NCI-H524 treated with DMSO at 0.1 percent for 48 hours (cell line): ENCODE data around the gene BEX5.
"Not testable (repeated sequence)": the region's sequence is repeated elsewhere in the genome, so short reads cannot be mapped to it uniquely, and the experiment has no call there.

Source experiments
- DNase-seq: peaks from one replicate; lab custom pipeline; 2025; lab: John Stamatoyannopoulos, UW

Gene BEX5

DNA sequence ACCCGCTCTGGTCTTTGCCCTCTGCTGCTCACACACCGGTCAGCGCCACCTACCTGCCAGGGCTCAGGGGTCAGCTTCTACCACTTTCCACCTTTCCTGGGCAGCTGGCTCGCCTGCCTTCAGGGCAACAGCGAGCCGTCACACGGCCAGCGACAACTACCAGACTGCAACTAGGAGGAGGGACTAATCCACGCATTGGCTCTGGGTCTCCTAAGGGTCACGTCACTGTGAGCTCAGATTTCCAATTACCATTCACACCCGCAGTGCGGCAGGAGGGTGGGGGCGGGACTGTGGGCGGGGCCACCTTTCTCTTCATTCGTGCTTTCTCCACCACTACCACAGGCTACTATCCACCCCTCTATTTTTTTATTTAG is at the start of gene BEX5:
Gene BEX5 (minus strand): TSS at position 172 of the 374 bp plus-strand sequence. CDS start 1,712 bp downstream, outside the sequence.
- peak; percentile 72 for DNase-seq

DNA sequence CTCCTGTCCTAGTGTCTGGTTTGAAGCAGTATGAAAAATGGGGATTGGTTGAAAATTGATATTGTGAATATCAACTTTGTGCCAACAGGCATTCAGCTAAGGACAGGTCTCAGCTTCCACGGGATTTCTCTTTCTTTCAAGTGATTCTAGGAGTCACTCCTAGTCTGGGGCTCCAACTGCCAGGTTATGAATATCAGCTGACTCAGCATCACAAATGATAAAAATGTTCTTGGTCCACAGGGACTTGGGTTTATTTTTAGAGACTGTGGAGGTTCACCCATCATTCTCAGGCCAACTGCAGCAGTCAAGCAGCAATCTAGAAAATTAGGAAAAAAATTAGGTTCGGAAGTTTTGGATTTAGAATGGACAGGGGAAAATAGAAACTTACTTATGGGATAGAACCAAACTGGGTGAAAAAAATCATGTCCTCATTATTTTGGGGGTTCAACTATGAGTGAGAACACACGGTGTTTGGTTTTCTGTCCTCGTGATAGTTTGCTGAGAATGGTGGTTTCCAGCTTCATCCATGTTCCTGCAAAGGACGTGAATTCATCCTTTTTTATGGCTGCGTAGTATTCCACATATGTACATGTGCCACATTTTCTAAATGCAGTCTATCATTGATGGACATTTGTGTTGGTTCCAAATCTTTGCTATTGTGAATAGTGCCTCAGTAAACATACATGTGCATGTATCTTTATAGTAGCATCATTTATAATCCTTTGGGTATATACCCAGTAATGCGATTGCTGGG is 30.4 kb upstream of the BEX5 start:
- no peak for DNase-seq

DNA sequence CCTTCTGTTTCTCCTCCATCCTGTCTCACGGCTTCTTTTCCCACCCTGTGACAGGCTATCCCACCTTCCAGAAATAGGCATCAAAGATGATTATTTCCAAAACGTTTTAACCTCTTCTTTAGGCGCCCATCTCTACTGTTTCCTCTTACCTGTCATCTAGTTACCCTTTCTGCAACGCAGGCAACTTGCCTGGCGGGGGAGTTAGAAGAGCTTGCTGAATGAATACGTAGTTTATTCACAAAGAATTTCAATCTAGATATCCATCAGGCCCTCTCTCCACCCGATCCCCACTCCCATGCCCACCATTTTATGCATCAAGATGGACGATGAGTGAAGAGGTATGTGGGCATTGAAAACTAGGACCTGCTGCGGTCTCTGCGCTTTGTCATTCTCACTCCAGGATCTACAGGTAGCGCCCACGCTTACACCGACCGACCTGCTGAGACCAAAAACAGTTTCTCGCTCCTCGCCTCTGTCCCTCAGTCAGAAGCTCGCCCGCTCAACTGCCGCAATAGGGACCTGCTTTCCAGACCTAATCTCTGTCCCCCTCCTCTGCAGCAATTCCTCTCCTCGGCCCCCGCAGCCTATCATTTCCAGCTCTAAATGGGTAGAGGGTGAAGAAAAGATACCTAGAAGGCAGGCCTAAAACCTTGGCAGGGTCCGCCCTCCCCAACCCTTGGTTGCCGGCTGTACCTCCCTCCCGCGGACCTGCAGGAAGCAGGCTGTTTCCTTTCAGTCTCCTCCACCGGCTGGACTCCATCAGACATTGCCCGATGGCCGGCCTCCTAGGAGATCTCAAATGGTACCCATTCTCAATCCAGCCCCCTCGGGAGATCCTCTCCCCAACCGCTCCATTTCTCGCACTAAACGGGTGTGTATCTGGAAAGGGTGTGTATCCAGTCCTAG is 624 bp downstream of the BEX5 start:
- DNase-seq, result peak; percentile 2

DNA sequence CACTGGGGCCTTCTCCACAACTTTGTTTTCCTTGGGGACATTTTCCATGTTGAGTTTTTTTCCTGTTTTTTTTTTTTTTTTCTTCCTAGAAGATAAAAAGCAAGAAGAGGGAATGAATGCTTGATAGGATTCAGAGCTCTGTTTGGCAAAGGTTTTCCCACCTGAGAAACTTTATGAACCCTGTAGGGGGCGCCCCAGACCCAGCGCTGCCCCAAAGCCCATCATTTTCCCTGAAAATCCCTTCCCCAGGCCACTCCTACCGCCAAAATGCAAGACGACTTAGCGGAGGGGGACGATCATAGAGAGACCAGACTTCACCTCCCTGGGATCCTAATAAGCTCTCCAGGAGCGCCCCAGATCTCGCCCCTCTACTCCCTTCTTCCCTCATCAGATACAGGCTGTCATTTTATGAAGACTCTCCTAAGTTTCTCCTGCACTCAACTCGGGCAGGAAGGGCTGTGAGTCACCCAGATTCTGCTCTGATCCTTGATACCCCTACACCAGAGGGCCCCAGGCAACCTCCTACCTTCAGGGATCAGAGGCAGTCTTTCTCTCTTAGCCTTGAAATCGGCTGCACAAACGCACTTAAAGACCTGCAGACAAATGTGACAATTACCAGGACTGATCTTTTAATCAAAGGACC is 1.4 kb downstream of the BEX5 start:
- DNase-seq, result peak; percentile 6

DNA sequence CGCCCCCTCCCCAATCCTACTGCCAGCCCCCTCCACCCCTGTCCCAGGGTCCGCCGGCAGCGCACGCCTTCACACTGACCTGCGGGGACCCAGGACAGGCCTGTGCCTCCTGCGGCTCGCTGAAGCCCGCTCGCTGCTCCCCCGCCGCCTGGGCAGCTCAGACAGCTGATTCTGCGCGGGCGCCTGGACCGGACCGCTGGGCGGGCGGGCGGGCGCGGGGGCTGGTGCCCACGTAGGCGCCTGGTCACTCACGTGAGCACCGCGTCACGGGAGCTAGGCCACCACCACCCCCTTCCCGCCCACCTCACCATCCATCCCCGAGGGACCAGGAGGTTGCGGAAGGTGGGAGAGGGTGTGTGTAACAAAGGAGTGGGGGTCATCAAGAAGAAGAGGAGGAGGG is 13.5 kb downstream of the BEX5 start, which contains the start of gene TCEAL6:
Gene TCEAL6 (minus strand): TSS at position 208 of the 400 bp plus-strand sequence.
- not testable (repeated sequence) for DNase-seq

DNA sequence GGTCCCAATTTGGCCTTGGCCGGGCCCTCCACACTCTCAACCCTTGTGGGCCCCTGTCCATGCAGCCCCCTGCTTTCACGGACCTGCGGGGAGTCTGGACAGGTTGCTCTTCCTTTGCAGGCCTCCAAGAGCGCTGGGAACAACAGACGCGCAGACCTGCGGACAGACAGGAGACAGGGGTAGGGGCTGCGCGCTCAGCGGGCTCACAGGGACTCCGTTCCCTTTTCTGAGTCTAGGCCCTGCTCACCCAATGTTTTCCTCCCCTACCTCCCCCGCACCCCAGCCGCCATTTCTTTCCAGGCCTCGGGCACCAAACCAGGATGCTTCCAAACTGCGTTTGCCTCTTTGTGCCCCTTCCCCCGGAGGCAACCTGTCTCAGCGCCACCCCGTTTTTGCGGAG is 14.1 kb downstream of the BEX5 start:
- DNase-seq, result not testable (repeated sequence)

DNA sequence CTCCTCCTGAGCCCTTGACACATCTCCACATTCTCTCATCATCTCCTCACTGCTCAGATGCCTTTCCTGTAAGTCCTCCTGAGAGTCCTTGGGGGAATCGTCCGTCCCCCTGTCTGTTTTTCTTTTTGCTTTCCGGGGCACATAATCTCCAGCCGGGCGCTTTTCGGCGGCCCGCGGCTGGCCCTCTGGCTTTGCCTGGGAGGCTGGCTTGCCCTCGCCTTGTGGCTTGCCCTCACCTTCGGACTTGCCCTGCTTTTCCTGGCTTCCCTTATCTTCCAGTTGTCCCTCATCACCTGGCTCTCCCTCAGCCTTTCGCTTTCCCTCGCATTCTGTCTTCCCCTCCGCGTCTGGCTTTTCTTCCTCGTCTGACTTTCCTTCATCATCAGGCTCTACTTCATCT is 14.9 kb downstream of the BEX5 start:
- DNase-seq, result not testable (repeated sequence)

DNA sequence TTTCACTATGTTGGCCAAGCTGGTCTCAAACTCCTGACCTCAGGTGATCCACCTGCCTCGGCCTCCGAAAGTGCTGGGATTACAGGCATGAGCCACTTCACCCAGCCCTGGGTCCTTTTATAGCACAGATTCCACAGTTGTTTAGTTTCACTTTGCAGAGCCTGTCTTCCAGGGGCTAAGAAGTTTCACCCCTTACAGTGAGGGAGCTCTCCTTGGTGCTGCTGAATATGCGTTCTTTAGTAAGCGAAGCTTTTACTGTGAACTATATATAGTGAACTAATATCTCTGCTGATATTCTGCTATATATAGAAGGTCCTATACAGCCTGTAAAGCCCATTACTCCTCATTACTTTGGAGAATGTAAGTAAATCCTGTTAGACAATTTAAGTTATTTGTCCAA is 17.7 kb downstream of the BEX5 start:
- DNase-seq, result no peak

DNA sequence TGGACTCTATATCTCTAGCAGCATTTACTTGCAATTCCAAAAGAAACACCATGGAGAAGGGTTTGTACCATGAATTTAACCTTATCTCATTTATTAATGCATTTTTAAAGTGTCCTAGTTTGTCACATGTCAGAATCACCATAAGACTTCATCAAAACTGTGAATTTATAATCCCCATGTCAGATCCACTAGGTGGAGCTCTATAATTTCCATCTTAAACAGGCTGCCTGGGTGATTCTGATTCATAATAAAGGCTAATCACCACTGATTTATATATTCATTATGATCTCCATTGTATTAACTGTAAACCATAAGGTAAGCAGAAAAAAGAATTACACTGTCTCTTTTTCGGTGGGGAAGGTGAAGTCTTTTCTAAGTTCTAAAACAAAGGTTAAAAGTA is 26.3 kb downstream of the BEX5 start:
- DNase-seq, result no peak

DNA sequence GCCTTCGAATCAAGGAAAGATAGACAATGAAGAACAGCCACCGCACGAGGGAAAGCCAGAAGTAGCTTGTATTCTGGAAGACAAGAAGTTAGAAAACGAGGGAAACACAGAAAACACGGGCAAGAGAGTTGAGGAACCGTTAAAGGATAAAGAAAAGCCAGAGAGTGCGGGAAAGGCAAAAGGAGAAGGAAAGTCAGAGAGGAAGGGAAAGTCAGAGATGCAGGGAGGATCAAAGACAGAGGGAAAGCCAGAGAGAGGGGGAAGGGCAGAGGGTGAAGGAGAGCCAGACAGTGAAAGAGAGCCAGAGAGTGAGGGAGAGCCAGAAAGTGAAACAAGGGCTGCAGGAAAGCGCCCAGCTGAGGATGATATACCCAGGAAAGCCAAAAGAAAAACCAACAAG is 28.9 kb downstream of the BEX5 start:
- DNase-seq, result no peak

DNA sequence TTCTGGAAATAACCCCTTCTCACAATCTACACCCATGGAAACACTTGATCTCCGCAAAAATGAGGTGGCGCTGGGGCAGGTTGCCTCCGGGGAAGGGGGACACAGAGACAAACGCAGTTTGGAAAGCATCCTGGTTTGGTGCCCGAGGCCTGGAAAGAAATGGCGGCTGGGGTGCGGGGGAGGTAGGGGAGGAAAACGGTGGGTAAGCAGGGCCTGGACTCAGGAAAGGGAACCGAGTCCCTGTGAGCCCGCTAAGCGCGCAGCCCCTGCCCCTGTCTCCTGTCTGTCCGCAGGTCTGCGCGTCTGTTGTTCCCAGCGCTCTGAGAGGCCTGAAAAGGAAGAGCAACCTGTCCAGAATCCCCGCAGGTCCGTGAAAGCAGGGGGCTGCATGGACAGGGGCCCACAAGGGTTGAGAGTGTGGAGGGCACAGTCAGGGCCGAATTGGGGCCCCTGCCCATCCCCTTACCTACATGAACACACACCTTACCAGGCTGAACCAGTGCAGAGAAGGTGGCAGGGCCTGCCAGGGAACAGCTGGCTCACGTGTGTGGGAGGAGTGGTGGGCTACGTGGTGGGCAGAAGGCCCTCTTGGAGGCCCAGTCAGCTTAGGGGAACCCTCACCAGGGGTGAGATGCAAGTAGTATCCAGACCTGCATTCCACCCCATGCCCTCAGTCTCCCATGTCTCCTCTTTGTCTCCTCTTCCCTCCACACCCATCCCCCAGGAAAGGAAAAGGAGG is 29.5 kb downstream of the BEX5 start:
- DNase-seq, result not testable (repeated sequence)

DNA sequence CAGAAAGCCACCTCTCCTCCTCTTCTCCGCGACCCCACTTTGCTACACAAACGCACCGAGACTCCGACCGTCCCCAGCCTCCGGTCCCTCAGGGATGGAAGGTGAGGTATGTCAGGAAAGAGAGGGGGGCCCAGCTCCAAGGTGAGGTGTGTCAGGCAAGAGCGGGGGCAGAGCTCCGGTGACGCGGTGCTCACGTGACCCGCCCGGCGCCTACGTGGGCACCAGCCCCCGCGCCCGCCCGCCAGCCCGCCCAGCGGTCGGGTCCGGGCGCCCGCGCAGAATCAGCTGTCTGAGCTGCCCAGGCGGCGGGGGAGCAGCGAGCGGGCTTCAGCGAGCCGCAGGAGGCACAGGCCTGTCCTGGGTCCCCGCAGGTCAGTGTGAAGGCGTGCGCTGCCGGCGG is 30.3 kb downstream of the BEX5 start, which contains the start of gene TCEAL2:
Gene TCEAL2 (plus strand): TSS at position 244 of the 400 bp plus-strand sequence. CDS start 1,152 bp downstream, outside the sequence.
- not testable (repeated sequence) for DNase-seq

DNA sequence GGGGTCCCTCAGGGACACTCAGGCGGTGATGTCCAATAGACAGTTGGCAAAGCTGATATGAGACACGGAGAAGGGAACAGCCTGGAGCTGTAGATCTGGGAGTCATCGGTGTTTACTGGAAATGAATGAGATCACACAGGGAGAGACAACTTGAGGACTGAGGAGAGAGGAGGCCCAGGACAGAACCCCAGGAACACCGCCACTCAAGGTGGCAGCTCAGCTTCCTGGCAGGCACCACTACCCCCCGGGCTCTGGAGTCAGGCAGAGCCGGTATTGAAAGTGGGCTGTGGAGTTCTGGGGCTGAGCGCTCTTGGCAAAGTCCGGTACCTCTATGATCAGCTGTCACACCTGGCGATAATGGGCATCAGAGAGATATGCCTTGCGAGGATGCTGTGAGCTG is 30.8 kb downstream of the BEX5 start:
- DNase-seq, result not testable (repeated sequence)

DNA sequence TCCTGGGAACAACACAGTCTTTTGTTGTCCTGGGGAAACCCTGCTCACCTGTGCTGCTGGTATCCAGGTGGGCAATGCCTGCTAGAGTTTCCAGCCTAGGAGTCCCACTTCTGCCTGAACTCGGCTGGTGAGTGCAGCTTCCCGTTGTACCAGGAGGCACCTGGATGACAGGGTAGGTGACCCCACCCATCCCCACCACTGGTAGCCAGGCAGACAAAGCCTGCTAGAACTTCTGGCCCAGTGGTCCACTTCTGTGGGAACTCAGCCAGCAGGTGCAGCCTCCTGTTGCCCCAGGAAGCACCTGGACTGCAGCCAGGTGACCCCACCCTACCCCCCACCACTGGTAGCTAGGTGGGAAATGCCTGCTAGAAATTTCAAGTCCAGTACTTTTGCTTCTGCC is 40.0 kb downstream of the BEX5 start:
- no peak for DNase-seq

DNA sequence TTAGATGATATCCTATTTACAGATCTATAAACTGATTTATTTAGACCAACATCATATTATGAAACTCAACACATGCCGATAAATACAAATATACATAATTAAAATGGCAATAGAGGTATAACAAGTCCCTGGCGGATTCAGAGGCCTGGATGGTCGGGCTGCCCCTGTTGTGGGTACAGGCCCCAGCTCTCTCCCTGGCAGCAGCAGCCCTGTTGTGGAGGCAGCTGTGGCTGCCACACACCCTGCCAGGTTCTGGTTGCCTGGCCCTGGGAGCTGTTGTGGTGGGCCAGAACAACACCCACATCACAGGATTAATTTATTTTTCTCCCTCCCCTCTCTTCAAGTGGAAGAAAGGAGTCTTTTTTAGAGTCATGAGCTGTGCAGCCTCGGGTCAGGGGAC is 42.4 kb downstream of the BEX5 start:
- no peak for DNase-seq
